Measurements from ENCODE around the gene CRYZL1. TPM values are rescaled to one million over a fixed set of nuclear protein-coding genes. Genes with fewer than 3 reads are reported as not detected.

CRYZL1 gene
- polyA plus RNA-seq, 3 donors = 62.3 to 73.5 (median 64.6) TPM

- DNase-seq (ENCODE audit: low read depth in 3 of 3, low spot score in 2 of 3) = no peak
These were observed 73.6 kb downstream of the CRYZL1 start for GRCh38 chr21:33567914-33568313.

DNA sequence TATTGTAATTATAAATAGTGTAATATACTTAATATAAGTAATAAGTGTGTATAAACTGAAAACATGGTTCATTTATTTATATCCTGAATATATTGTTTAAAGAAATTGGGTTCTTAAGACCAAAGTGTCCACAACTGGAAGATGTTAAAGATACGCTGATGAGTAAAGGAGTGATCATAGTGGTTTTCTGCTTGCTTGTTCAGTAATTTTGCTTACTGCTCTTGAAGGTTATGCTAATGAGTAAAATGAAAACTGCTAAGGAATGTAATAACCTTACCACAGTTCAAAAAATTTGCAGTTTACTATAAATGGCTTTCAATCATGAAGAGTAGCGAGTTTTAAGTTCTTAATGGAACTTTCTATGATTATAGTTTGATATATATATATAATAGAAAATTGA is 75.0 kb downstream of the CRYZL1 start:
- no peak for DNase-seq (ENCODE audit: low read depth in 3 of 3, low spot score in 2 of 3)

DNA sequence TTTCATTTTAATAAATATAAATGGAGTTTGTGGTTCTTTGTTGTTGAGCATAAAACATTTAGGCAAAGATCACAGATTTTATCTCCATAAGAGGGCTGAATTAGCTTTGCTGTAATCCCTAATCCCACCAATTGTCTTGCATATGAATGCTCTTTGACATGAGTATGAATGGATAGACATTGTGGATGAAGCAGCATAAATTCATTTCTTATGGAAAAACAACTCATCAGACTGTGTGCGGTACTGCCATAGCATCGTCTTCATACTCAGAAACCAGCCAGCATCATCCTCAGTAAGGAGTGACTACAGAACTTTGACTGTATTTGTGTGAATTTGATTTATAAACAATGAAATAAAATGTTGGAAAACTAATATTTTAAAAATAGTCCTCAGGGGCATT is 79.2 kb downstream of the CRYZL1 start:
- no peak for DNase-seq (ENCODE audit: low read depth in 3 of 3, low spot score in 2 of 3)

DNA sequence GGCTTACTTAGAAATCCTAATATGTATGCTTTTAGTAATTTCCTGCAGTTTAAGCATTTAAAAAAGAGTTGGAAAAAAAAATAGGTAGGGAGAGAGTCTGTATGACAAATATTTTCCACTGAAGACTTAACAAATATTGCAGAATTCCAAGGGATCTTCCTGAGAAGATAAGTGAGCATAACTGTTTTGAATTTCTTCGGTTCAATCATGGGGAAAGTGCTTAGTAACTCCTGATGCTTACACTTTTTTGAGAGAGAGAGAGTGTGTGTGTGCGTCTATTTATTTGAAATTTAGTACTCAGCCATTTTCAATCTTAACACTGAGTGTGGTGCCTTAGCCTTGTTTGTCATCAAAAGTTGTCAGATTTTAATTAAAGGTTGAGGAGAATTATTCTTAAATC is 80.2 kb downstream of the CRYZL1 start:
- no peak for DNase-seq (ENCODE audit: low read depth in 3 of 3, low spot score in 2 of 3)

- no peak for DNase-seq (ENCODE audit: low read depth in 3 of 3, low spot score in 2 of 3)
These were observed 80.6 kb downstream of the CRYZL1 start for GRCh38 chr21:33560965-33561364.

- no peak for DNase-seq (ENCODE audit: low read depth in 3 of 3, low spot score in 2 of 3)
These were observed 81.7 kb downstream of the CRYZL1 start for GRCh38 chr21:33559813-33560212.

- DNase-seq (ENCODE audit: low read depth in 3 of 3, low spot score in 2 of 3) = no peak
These were observed 82.6 kb downstream of the CRYZL1 start for GRCh38 chr21:33558777-33559421.

GRCh38 chr21:33557447-33557846 is 84.1 kb downstream of the CRYZL1 start:
- no peak for DNase-seq (ENCODE audit: low read depth in 3 of 3, low spot score in 2 of 3)

- DNase-seq (ENCODE audit: low read depth in 3 of 3, low spot score in 2 of 3) = no peak
These were observed 86.6 kb downstream of the CRYZL1 start for GRCh38 chr21:33554982-33555344.

- no peak for DNase-seq (ENCODE audit: low read depth in 3 of 3, low spot score in 2 of 3)
These were observed 87.1 kb downstream of the CRYZL1 start for GRCh38 chr21:33554236-33554981.

DNA sequence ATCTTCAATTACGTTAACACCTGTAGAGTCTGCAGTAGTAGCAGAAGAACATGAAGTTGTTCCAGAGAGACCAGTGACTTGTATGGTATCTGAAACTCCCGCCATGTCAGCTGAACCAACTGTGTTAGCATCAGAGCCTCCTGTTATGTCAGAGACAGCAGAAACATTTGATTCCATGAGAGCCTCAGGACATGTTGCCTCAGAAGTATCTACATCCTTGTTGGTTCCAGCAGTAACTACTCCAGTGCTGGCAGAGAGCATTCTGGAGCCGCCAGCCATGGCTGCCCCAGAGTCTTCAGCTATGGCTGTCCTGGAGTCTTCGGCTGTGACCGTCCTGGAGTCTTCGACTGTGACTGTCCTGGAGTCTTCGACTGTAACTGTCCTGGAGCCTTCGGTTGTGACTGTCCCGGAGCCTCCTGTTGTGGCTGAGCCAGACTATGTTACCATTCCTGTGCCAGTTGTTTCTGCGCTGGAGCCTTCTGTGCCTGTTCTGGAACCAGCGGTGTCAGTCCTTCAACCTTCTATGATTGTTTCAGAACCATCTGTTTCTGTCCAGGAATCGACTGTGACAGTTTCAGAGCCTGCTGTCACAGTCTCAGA is 88.4 kb downstream of the CRYZL1 start:
- DNase-seq (ENCODE audit: low read depth in 3 of 3, low spot score in 2 of 3) = no peak

DNA sequence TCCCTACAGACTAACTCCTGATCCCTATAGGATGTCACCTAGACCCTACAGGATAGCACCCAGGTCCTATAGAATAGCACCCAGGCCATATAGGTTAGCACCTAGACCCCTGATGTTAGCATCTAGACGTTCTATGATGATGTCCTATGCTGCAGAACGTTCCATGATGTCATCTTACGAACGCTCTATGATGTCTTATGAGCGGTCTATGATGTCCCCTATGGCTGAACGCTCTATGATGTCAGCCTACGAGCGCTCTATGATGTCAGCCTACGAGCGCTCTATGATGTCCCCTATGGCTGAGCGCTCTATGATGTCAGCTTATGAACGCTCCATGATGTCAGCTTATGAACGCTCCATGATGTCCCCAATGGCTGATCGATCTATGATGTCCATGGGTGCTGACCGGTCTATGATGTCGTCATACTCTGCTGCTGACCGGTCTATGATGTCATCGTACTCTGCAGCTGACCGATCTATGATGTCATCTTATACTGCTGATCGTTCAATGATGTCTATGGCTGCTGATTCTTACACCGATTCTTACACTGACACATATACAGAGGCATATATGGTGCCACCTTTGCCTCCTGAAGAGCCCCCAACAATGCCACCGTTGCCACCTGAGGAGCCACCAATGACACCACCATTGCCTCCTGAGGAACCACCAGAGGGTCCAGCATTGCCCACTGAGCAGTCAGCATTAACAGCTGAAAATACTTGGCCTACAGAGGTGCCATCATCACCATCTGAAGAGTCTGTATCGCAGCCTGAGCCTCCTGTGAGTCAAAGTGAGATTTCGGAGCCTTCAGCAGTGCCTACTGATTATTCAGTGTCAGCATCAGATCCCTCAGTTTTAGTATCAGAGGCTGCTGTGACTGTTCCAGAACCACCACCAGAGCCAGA is 89.2 kb downstream of the CRYZL1 start:
- DNase-seq (ENCODE audit: low read depth in 3 of 3, low spot score in 2 of 3) = no peak

DNA sequence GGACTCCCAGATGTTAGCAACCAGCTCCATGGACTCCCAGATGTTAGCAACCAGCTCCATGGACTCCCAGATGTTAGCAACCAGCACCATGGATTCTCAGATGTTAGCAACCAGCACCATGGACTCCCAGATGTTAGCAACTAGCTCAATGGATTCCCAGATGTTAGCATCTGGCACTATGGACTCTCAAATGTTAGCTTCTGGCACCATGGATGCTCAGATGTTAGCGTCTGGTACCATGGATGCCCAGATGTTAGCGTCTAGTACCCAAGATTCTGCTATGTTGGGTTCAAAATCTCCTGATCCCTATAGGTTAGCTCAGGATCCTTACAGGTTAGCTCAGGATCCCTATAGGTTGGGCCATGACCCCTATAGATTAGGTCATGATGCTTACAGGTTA is 89.9 kb downstream of the CRYZL1 start:
- no peak for DNase-seq (ENCODE audit: low read depth in 3 of 3, low spot score in 2 of 3)

GRCh38 chr21:33550772-33551660 is 90.5 kb downstream of the CRYZL1 start:
- no peak for DNase-seq (ENCODE audit: low read depth in 3 of 3, low spot score in 2 of 3)

DNA sequence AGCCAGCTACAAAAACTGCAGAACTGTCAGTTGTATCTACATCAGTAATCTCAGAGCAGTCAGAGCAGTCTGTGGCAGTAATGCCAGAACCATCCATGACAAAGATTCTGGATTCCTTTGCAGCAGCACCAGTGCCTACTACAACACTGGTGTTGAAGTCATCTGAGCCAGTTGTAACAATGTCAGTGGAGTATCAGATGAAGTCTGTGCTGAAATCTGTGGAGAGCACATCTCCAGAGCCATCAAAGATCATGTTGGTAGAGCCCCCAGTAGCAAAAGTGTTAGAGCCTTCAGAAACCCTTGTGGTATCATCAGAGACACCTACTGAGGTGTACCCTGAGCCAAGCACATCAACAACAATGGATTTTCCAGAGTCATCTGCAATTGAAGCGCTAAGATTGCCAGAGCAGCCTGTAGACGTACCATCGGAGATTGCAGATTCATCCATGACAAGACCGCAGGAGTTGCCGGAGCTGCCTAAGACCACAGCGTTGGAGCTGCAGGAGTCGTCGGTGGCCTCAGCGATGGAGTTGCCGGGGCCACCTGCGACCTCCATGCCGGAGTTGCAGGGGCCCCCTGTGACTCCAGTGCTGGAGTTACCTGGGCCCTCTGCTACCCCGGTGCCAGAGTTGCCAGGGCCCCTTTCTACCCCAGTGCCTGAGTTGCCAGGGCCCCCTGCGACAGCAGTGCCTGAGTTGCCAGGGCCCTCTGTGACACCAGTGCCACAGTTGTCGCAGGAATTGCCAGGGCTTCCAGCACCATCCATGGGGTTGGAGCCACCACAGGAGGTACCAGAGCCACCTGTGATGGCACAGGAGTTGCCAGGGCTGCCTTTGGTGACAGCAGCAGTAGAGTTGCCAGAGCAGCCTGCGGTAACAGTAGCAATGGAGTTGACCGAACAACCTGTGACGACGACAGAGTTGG is 91.4 kb downstream of the CRYZL1 start:
- DNase-seq (ENCODE audit: low read depth in 3 of 3, low spot score in 2 of 3) = no peak

DNA sequence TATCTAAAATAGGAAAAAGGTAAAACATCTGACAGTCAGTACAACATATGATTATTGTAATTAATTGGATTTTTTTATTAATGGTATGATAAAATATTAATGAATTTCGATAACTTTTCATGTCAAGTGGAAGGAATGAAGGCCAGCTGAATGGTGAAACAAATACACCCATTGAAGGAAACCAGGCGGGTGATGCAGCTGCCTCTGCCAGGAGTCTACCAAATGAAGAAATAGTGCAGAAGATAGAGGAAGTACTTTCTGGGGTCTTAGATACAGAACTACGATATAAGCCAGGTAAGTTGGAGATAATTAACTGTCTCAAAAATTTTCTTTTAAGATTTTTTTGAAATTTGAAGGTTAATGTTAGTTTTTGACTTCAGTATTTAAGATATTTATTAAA is 95.5 kb downstream of the CRYZL1 start:
- no peak for DNase-seq (ENCODE audit: low read depth in 3 of 3, low spot score in 2 of 3)

DNA sequence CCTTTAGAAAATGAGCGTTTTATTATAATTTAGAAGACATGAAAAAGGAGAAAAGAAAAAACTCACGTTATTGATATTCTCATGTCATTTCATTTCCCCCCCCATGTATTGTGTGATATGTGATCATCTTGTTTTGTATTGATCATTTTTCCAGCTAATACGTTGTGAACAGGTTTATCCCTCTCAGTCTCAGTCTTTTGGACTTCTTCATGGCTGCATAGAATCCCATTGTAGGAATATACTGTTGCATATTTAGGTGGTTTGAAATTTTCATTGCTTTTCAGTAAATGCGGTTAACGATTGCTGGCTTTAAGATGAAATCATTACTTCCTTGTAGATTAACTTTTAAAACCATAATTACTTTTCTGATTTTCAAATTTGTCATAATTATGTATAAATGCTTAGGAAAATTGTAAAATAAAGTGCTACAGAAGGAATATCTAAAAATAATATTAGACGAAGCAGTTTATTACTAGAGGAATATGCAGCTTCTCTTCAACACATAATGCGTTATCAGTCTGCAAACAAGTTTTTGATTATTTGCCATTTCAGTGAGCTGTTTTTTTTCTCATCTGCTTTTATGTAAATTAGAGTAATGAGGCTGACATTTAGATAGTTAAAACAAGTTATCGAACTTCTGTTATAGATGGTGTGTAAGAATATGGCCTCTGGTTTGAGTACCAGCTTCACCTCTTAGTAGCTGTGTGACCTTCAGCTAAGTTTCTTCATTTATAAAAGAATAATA is 96.9 kb downstream of the CRYZL1 start:
- DNase-seq (ENCODE audit: low read depth in 3 of 3, low spot score in 2 of 3) = no peak

GRCh38 chr21:33543505-33544129 is 97.9 kb downstream of the CRYZL1 start:
- no peak for DNase-seq (ENCODE audit: low read depth in 3 of 3, low spot score in 2 of 3)

Data from right renal cortex interstitium (tissue), 3 donors.